B cell (primary cell): ENCODE data around the gene RPRD1B. TPM values are rescaled to one million over a fixed set of nuclear protein-coding genes. Genes with fewer than 3 reads are reported as not detected.

Experiments
- ATAC-seq: fragments of 200-7000 bp; cut with Tn5 transposase; one replicate; pipeline ENCODE4 v1.10.0; 2021; ENCODE audit warnings: low read depth, mild to moderate bottlenecking, moderate number of reproducible peaks, moderate library complexity
- CTCF ChIA-PET: fragments of 350-600 bp; sonication (Branson Sonifier 250); formaldehyde crosslinking; loops from one replicate; lab custom pipeline; 2021; ENCODE audit warnings: antibody characterized with exemption, inconsistent platforms; lab: Charles Lee
- POLR2A ChIA-PET: fragments of 350-600 bp; sonication (Branson Sonifier 250); formaldehyde crosslinking; loops from one replicate; lab custom pipeline; 2021; ENCODE audit warnings: antibody characterized with exemption; lab: Charles Lee
- DNase-seq: peaks from one replicate; pipeline ENCODE4 v3.0.0; 2013
- H2AFZ ChIP-seq: 2 replicates; pipeline ENCODE4 v1.6.1; 2012; ENCODE audit warnings: mild to moderate bottlenecking, low read depth, low read length; ENCODE audit not compliant: insufficient read depth, poor library complexity, severe bottlenecking
- H3K27ac ChIP-seq, 2 donors: 1 replicate in 1 of 2; 2 replicates in 1 of 2; pipeline ENCODE4 v1.5.1; 2012 to 2013; ENCODE audit warnings: low read length in 2 of 2, mild to moderate bottlenecking in 2 of 2, moderate library complexity in 1 of 2
- H3K27me3 ChIP-seq, 4 experiments: fragments of 200-600 bp in 1 of 4; sonication (generic) in 1 of 4; replicated peaks in 1 of 4; 1 replicate in 2 of 4; 2 replicates in 2 of 4; pipeline versions ENCODE4 v1.6.1 to v1.7.0; 2013 to 2016; ENCODE audit warnings: low read length in 3 of 4, mild to moderate bottlenecking in 2 of 4, mixed read lengths in 1 of 4, moderate library complexity in 1 of 4; ENCODE audit not compliant: insufficient read depth in 4 of 4, control insufficient read depth in 3 of 4; ENCODE audit errors: control extremely low read depth in 1 of 4
- H3K36me3 ChIP-seq, 2 experiments: replicated peaks in 1 of 2; 1 replicate in 1 of 2; 2 replicates in 1 of 2; pipeline versions ENCODE4 v1.6.1 to v1.7.1; 2013; ENCODE audit warnings: low read length in 1 of 2; ENCODE audit not compliant: insufficient read depth in 2 of 2, control insufficient read depth in 1 of 2; ENCODE audit errors: control extremely low read depth in 1 of 2, extremely low read depth in 1 of 2
- H3K4me1 ChIP-seq, 2 donors: fragments of 200-600 bp in 1 of 2; sonication (generic) in 1 of 2; 1 replicate in 1 of 2; 2 replicates in 1 of 2; pipeline versions ENCODE4 v1.5.1 to v1.6.1; 2013 to 2017; ENCODE audit warnings: low read length in 2 of 2; ENCODE audit not compliant: control insufficient read depth in 2 of 2, insufficient read depth in 2 of 2
- H3K4me2 ChIP-seq: replicated peaks from 2 replicates; pipeline ENCODE3; 2012; ENCODE audit warnings: mild to moderate bottlenecking, low read depth, low read length; ENCODE audit not compliant: poor library complexity, severe bottlenecking
- H3K4me3 ChIP-seq, 5 experiments: fragments of 200-600 bp in 1 of 5; sonication (generic) in 1 of 5; 1 replicate in 3 of 5; 2 replicates in 2 of 5; pipeline versions ENCODE4 v1.5.1 to v1.7.0; 2011 to 2016; ENCODE audit warnings: low read length in 4 of 5, mild to moderate bottlenecking in 4 of 5, low read depth in 2 of 5, control low read depth in 1 of 5, moderate library complexity in 1 of 5; ENCODE audit not compliant: insufficient read depth in 1 of 5; ENCODE audit errors: control extremely low read depth in 1 of 5, extremely low read depth in 1 of 5
- H3K79me2 ChIP-seq: fragments of 200-600 bp; sonication (generic); one replicate; pipeline ENCODE4 v1.6.0; 2016; ENCODE audit warnings: low read length; ENCODE audit not compliant: control insufficient read depth, insufficient read depth
- H3K9ac ChIP-seq: fragments of 200-600 bp; sonication (generic); 2 replicates; pipeline ENCODE4 v1.6.1; 2017; ENCODE audit warnings: mild to moderate bottlenecking, low read length, moderate library complexity
- H3K9me3 ChIP-seq, 3 donors: one replicate each; pipeline versions ENCODE4 v1.6.1 to v1.7.1; 2013; ENCODE audit warnings: low read length in 2 of 3; ENCODE audit not compliant: control insufficient read depth in 2 of 3, insufficient read depth in 1 of 3; ENCODE audit errors: control extremely low read depth in 1 of 3
- H4K20me1 ChIP-seq: 2 replicates; pipeline ENCODE4 v1.6.0; 2012; ENCODE audit warnings: mild to moderate bottlenecking, low read length; ENCODE audit not compliant: insufficient read depth, control insufficient read depth, poor library complexity, severe bottlenecking
- H3K27ac Mint-ChIP-seq: one replicate; pipeline ENCODE4 v1.8.0; 2021; ENCODE audit warnings: mixed read lengths
- H3K27me3 Mint-ChIP-seq: one replicate; pipeline ENCODE4 v1.8.0; 2021; ENCODE audit warnings: mixed read lengths
- H3K4me1 Mint-ChIP-seq: one replicate; pipeline ENCODE4 v1.8.0; 2021; ENCODE audit warnings: mixed read lengths
- H3K4me3 Mint-ChIP-seq: one replicate; pipeline ENCODE4 v1.8.0; 2021; ENCODE audit warnings: mixed read lengths
- H3K9me3 Mint-ChIP-seq: one replicate; pipeline ENCODE4 v1.8.0; 2022; ENCODE audit warnings: mixed read lengths; ENCODE audit not compliant: insufficient read depth
- EZH2 ChIP-seq: IDR thresholded peaks from 2 replicates; pipeline ENCODE4 v1.6.1; 2012; ENCODE audit warnings: borderline replicate concordance, low read depth, mild to moderate bottlenecking, moderate library complexity, low read length; ENCODE audit not compliant: insufficient read depth, poor library complexity, severe bottlenecking
- WGBS: methylation state at CpG from one replicate; pipeline ENCODE4 v1.1.5; 2013; ENCODE audit warnings: missing lambda C conversion rate; ENCODE audit not compliant: insufficient coverage; 5-methylcytosine and 5-hydroxymethylcytosine counted together
- intact Hi-C: fragments of 100-400 bp; cut with micrococcal nuclease; formaldehyde crosslinking; loops from one replicate; pipeline ENCODE4 v1.10.0; 2022
- polyA plus RNA-seq: library from polyadenylated mRNA; depleted of rRNA; stranded (reverse); fragments of >200 nt; gene quantifications from 2 replicates; pipeline ENCODE4 v1.2.3, GENCODE V29; 2012
- total RNA-seq, 2 donors: library from RNA; stranded (reverse); fragments of 120-200 nt in 1 of 2; gene quantifications; 1 replicate in 1 of 2; 2 replicates in 1 of 2; pipeline versions ENCODE4 v1.2.3 to v1.2.4, GENCODE V29; 2013 to 2022
- TF ChIP-seq, protein P1 (sequence below): fragments of 200-600 bp; IDR thresholded peaks from one replicate; pipeline ENCODE4 v1.8.0; 2022; ENCODE audit warnings: antibody characterized with exemption, mild to moderate bottlenecking

The RPRD1B gene
- total and polyA plus RNA-seq, 2 donors (not counting 1 experiment from before 2014, with no cell fraction given): 6.0 to 54.9 TPM

DNA sequence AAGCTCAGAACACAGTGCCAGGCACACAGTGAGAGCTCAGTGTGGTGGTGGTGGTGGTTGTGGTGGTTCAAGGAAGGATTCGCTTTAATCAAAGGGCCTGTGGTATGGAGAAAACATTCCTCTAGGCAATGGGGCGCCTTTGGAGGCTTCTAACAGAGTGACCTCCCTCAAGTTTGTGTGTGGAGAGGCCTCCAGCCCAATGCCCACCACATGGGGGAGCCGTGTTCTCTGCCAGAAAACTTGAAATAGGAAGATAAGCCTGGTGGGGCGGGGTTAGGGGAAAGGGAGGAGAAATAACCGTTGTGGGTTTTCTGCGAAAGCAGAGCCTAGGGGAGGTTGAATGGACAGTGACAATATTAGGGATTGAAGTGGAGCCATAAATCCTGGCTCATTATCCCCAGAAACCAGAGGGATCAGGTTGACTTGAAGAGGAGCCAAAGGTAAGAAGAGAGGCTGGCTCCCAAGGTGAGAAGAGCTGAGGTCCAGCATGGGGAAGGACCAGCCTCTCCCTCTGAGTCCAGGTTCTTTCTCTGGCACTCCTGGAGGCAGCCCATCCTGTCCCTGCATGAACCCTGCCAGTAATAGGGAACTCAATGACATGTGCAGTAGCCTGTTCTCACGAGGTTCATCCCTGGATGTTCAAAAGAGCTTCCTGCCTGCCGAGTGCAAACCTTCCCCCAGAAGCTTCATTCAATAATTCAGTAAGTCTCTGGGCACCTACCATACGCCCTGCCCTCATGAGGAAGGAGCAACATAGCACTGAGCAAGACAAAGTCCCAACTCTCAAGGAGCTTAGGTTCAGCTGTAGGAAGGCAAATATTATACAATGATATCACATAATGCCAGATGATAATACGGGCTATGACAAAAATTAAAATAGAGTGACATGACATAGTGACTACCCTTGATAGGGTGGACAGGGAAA lies 80.1 kb downstream of the RPRD1B start:
- DNase-seq: no peak
- H3K79me2 ChIP-seq: no peaks in the 10 kb centered on the region
- Mint-ChIP-seq H3K9me3 (no peaks in the 10 kb centered on the region), H3K4me3 (no peak overlapping the region), H3K27me3 (no peaks in the 10 kb centered on the region), H3K27ac (no peak overlapping the region), H3K4me1 (peaks cover 3% of the 10 kb centered on the region)
- no peak overlapping the region for H3K9ac ChIP-seq
- H3K4me1 ChIP-seq: peaks cover 0 to 3% of the 10 kb centered on the region in 2 donors
- ChIA-PET CTCF (interaction anchor here (0.6 to 7.9 kb wide), 14 partner anchors 8 to 108 kb away, joined by 3 to 101 read pairs (median 4); no protein-coding TSS in a partner anchor), POLR2A (no interaction called here)
- H3K36me3 ChIP-seq: no peaks in the 10 kb centered on the region
- no peaks in the 10 kb centered on the region for H3K27me3 ChIP-seq
- intact Hi-C loops: no loop called here
- TF ChIP-seq, protein P1, sequence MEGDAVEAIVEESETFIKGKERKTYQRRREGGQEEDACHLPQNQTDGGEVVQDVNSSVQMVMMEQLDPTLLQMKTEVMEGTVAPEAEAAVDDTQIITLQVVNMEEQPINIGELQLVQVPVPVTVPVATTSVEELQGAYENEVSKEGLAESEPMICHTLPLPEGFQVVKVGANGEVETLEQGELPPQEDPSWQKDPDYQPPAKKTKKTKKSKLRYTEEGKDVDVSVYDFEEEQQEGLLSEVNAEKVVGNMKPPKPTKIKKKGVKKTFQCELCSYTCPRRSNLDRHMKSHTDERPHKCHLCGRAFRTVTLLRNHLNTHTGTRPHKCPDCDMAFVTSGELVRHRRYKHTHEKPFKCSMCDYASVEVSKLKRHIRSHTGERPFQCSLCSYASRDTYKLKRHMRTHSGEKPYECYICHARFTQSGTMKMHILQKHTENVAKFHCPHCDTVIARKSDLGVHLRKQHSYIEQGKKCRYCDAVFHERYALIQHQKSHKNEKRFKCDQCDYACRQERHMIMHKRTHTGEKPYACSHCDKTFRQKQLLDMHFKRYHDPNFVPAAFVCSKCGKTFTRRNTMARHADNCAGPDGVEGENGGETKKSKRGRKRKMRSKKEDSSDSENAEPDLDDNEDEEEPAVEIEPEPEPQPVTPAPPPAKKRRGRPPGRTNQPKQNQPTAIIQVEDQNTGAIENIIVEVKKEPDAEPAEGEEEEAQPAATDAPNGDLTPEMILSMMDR: no peak
- TF ChIP-seq EZH2: no peak
- no peak for ATAC-seq
- no peak overlapping the region for H3K27ac ChIP-seq
- H3K4me3 ChIP-seq: no peak overlapping the region
- H3K9me3 ChIP-seq: no peaks in the 10 kb centered on the region
- H3K4me2 ChIP-seq: no peak overlapping the region
- no peak overlapping the region for H2AFZ ChIP-seq
- no peaks in the 10 kb centered on the region for H4K20me1 ChIP-seq
- 60% methylated on average over 5 of the region's 10 CpGs for WGBS

DNA sequence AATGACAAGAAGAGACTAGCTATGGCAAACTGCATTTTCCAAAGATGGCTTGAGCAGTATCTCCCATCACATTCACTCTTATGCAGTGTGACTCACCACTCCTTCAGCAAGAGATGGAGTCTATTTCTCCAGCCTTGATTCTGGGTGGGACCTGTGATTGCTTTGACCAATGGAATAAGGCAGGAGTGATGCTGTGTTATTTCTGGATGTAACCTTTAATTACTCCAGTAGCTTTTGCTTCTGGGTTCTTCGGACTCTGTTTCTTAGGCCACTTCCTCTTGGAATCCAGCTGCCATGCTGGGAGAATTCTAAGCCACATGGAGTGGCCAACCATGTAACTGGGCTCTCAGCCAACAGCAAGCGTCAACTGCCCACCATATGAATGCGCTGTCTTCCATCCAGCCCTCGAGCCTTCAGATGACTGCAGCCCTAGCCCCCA lies 80.8 kb downstream of the RPRD1B start:
- H3K27me3 Mint-ChIP-seq: no peaks in the 10 kb centered on the region
- Histone ChIP-seq H3K4me2 (no peak overlapping the region), H3K9me3 (no peaks in the 10 kb centered on the region), H3K79me2 (no peaks in the 10 kb centered on the region), H3K36me3 (no peaks in the 10 kb centered on the region), H2AFZ (no peak overlapping the region), H3K27ac (no peak overlapping the region), H3K4me3 (no peak overlapping the region), H3K9ac (no peak overlapping the region), H4K20me1 (no peaks in the 10 kb centered on the region), H3K4me1 (peaks cover 0 to 3% of the 10 kb centered on the region in 2 donors), H3K27me3 (no peaks in the 10 kb centered on the region)
- ChIA-PET POLR2A (no interaction called here), CTCF (interaction anchor here (0.7 to 7.9 kb wide), 14 partner anchors 10 to 107 kb away, joined by 3 to 101 read pairs (median 5); no protein-coding TSS in a partner anchor)
- no peak overlapping the region for H3K4me3 Mint-ChIP-seq
- intact Hi-C loops: no loop called here
- H3K4me1 Mint-ChIP-seq: peaks cover 3% of the 10 kb centered on the region
- no peaks in the 10 kb centered on the region for H3K9me3 Mint-ChIP-seq
- H3K27ac Mint-ChIP-seq: no peak overlapping the region
- TF ChIP-seq, protein P1: no peak
- TF ChIP-seq EZH2: no peak
- 100% methylated on average over 4 of the region's 4 CpGs for WGBS
- no peak for ATAC-seq
- no peak for DNase-seq
